Keratinocyte (primary cell): ENCODE measurements around the gene CACNA1B. TPM values are rescaled to one million over a fixed set of nuclear protein-coding genes. Genes with fewer than 3 reads are reported as not detected.

Experiments
- DNase-seq: peaks from one replicate; pipeline ENCODE4 v3.0.0-alpha.2; 2011; ENCODE audit warnings: low read depth, missing footprints, low spot score
- FAIRE-seq: peaks from 2 replicates; lab custom pipeline; 2011; peaks lifted over from hg19 to GRCh38; lab: Jason Lieb, UNC
- H2AFZ ChIP-seq: 2 replicates; pipeline ENCODE4 v1.6.0; 2012; ENCODE audit warnings: low read length, control low read depth, inconsistent platforms; ENCODE audit not compliant: control insufficient read depth
- H3K27ac ChIP-seq: 2 replicates; pipeline ENCODE4 v1.5.1; 2011; ENCODE audit warnings: low read length; ENCODE audit not compliant: control insufficient read depth, insufficient read depth
- H3K27me3 ChIP-seq: 3 replicates; pipeline ENCODE4 v1.6.0; 2011; ENCODE audit warnings: low read length; ENCODE audit not compliant: control insufficient read depth, insufficient read depth; ENCODE audit errors: extremely low read depth
- H3K36me3 ChIP-seq, 2 experiments: 2 replicates in 1 of 2; 3 replicates in 1 of 2; pipeline ENCODE4 v1.5.1; 2011; ENCODE audit warnings: low read length in 2 of 2, mild to moderate bottlenecking in 1 of 2; ENCODE audit not compliant: control insufficient read depth in 2 of 2, insufficient read depth in 2 of 2; ENCODE audit errors: extremely low read depth in 1 of 2
- H3K4me1 ChIP-seq: 3 replicates; pipeline ENCODE4 v1.5.1; 2011; ENCODE audit warnings: low read length; ENCODE audit not compliant: control insufficient read depth, insufficient read depth; ENCODE audit errors: extremely low read depth
- H3K4me2 ChIP-seq: 3 replicates; pipeline ENCODE4 v1.6.0; 2011; ENCODE audit warnings: low read depth, low read length; ENCODE audit not compliant: control insufficient read depth, insufficient read depth; ENCODE audit errors: extremely low read depth
- H3K4me3 ChIP-seq, 3 experiments: fragments of 200-600 bp in 1 of 3; sonication (generic) in 1 of 3; 2 replicates in 2 of 3; 3 replicates in 1 of 3; pipeline ENCODE4 v1.5.1; 2011 to 2016; ENCODE audit warnings: low read length in 3 of 3, mild to moderate bottlenecking in 3 of 3, control low read depth in 2 of 3, inconsistent platforms in 1 of 3, low read depth in 1 of 3, mixed read lengths in 1 of 3, mixed run types in 1 of 3, moderate library complexity in 1 of 3; ENCODE audit not compliant: control insufficient read depth in 2 of 3, insufficient read depth in 2 of 3; ENCODE audit errors: extremely low read depth in 1 of 3
- H3K79me2 ChIP-seq: 2 replicates; pipeline ENCODE4 v1.6.0; 2012; ENCODE audit warnings: low read length; ENCODE audit not compliant: control insufficient read depth, insufficient read depth
- H3K9ac ChIP-seq: 3 replicates; pipeline ENCODE4 v1.6.0; 2011; ENCODE audit warnings: low read length; ENCODE audit not compliant: control insufficient read depth, insufficient read depth; ENCODE audit errors: extremely low read depth
- H3K9me1 ChIP-seq: 3 replicates; pipeline ENCODE4 v1.6.0; 2011; ENCODE audit warnings: low read length; ENCODE audit not compliant: control insufficient read depth, insufficient read depth; ENCODE audit errors: extremely low read depth
- H3K9me3 ChIP-seq: 2 replicates; pipeline ENCODE4 v1.5.1; 2012; ENCODE audit warnings: low read depth, low read length; ENCODE audit not compliant: control insufficient read depth
- H4K20me1 ChIP-seq: 3 replicates; pipeline ENCODE4 v1.6.0; 2011; ENCODE audit warnings: low read length; ENCODE audit not compliant: control insufficient read depth, insufficient read depth; ENCODE audit errors: extremely low read depth
- EZH2 ChIP-seq: IDR thresholded peaks from one replicate; pipeline ENCODE4 v1.6.1; 2012; ENCODE audit warnings: inconsistent platforms, mild to moderate bottlenecking, low read length, moderate library complexity
- dilution Hi-C: fragments of 300-500 bp; cut with MboI; formaldehyde crosslinking; loops from one replicate; pipeline ENCODE4 v1.7.0; 2020; ENCODE audit warnings: low sequenced_read_pairs; ENCODE audit not compliant: extremely low pct_ligation_motif_present
- polyA plus RNA-seq, 5 experiments: library from polyadenylated mRNA; depleted of rRNA in 3 of 5; stranded (reverse) in 3 of 5; stranded (forward) in 1 of 5; unstranded in 1 of 5; fragments of >200 nt; gene quantifications; 1 replicate in 1 of 5; 2 replicates in 3 of 5; 3 replicates in 1 of 5; pipeline versions ENCODE4 v1.2.1 to v1.2.3, GENCODE V29; 2011 to 2012; ENCODE audit warnings: missing spikeins in 2 of 5, low read depth in 1 of 5, low replicate concordance in 1 of 5
- TF ChIP-seq, protein P1 (sequence below), 3 experiments: IDR thresholded peaks in 1 of 3; conservative IDR thresholded peaks in 1 of 3; optimal IDR thresholded peaks in 1 of 3; 2 replicates in 2 of 3; 3 replicates in 1 of 3; pipeline versions ENCODE3 to v1.5.1; 2011; ENCODE audit warnings: low read length in 3 of 3, mild to moderate bottlenecking in 3 of 3, moderate library complexity in 2 of 3, control low read depth in 1 of 3, inconsistent platforms in 1 of 3; ENCODE audit not compliant: insufficient read depth in 2 of 3; ENCODE audit errors: extremely low read depth in 1 of 3

CACNA1B gene
- polyA plus RNA-seq, 1 donor (not counting 4 experiments of a cell fraction or from before 2014, with no cell fraction given): 0.01 TPM

GRCh38 chr9:137971477-137972138 lies 94.0 kb downstream of the CACNA1B start:
- no peak overlapping the region for H3K27ac ChIP-seq
- no peak overlapping the region for H3K4me3 ChIP-seq
- H3K9ac ChIP-seq: no peak overlapping the region
- H3K79me2 ChIP-seq: no peaks in the 10 kb centered on the region
- FAIRE-seq: no peak
- H3K36me3 ChIP-seq: no peaks in the 10 kb centered on the region
- H3K4me1 ChIP-seq: no peaks in the 10 kb centered on the region
- H3K9me3 ChIP-seq: no peaks in the 10 kb centered on the region
- no peak overlapping the region for H3K4me2 ChIP-seq
- H3K9me1 ChIP-seq: no peaks in the 10 kb centered on the region
- dilution Hi-C loops: no loop called here
- no peak overlapping the region for H2AFZ ChIP-seq
- TF ChIP-seq, protein P1, sequence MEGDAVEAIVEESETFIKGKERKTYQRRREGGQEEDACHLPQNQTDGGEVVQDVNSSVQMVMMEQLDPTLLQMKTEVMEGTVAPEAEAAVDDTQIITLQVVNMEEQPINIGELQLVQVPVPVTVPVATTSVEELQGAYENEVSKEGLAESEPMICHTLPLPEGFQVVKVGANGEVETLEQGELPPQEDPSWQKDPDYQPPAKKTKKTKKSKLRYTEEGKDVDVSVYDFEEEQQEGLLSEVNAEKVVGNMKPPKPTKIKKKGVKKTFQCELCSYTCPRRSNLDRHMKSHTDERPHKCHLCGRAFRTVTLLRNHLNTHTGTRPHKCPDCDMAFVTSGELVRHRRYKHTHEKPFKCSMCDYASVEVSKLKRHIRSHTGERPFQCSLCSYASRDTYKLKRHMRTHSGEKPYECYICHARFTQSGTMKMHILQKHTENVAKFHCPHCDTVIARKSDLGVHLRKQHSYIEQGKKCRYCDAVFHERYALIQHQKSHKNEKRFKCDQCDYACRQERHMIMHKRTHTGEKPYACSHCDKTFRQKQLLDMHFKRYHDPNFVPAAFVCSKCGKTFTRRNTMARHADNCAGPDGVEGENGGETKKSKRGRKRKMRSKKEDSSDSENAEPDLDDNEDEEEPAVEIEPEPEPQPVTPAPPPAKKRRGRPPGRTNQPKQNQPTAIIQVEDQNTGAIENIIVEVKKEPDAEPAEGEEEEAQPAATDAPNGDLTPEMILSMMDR (optimal IDR thresholded peaks at IDR 0.05 in 1 of 3, IDR thresholded peaks at IDR 0.05 in 1 of 3, conservative IDR thresholded peaks at IDR 0.05 in 1 of 3; ENCODE audit: extremely low read depth in 1 of 3, insufficient read depth in 2 of 3, low read length in 3 of 3): no peak
- no peak for TF ChIP-seq EZH2
- no peaks in the 10 kb centered on the region for H4K20me1 ChIP-seq
- DNase-seq: no peak
- H3K27me3 ChIP-seq: no peaks in the 10 kb centered on the region

- H3K9me1 ChIP-seq: no peaks in the 10 kb centered on the region
- dilution Hi-C loops: no loop called here
- no peak overlapping the region for H3K27ac ChIP-seq
- TF ChIP-seq, protein P1 (optimal IDR thresholded peaks at IDR 0.05 in 1 of 3, IDR thresholded peaks at IDR 0.05 in 1 of 3, conservative IDR thresholded peaks at IDR 0.05 in 1 of 3; ENCODE audit: extremely low read depth in 1 of 3, insufficient read depth in 2 of 3, low read length in 3 of 3): no peak
- no peak for TF ChIP-seq EZH2
- no peaks in the 10 kb centered on the region for H3K27me3 ChIP-seq
- no peaks in the 10 kb centered on the region for H3K36me3 ChIP-seq
- H3K9ac ChIP-seq: no peak overlapping the region
- H4K20me1 ChIP-seq: no peaks in the 10 kb centered on the region
- H3K4me3 ChIP-seq: no peak overlapping the region
- H3K4me2 ChIP-seq: no peak overlapping the region
- H3K9me3 ChIP-seq: no peaks in the 10 kb centered on the region
- DNase-seq: no peak
- H3K79me2 ChIP-seq: no peaks in the 10 kb centered on the region
- no peak for FAIRE-seq
- no peaks in the 10 kb centered on the region for H3K4me1 ChIP-seq
- no peak overlapping the region for H2AFZ ChIP-seq
These were observed 94.9 kb downstream of the CACNA1B start for GRCh38 chr9:137972355-137972987.
